Measurements from ENCODE around the gene COL8A2.

Gene COL8A2

GRCh38 chr1:36157115-36157903 lies 32.3 kb upstream of the COL8A2 start:
- no peak for DNase-seq

GRCh38 chr1:36156329-36157114 lies 31.5 kb upstream of the COL8A2 start:
- peak; percentile 18 for DNase-seq

- peak; percentile 32 for DNase-seq
These were observed 30.6 kb upstream of the COL8A2 start, which contains the start of gene MAP7D1 for GRCh38 chr1:36155408-36156328. MAP7D1 (plus strand) TSS chr1:36156160; CDS start chr1:36156418, 258 bp downstream.

GRCh38 chr1:36154765-36155407 lies 29.9 kb upstream of the COL8A2 start:
- no peak for DNase-seq

- no peak for DNase-seq
These were observed 29.3 kb upstream of the COL8A2 start for GRCh38 chr1:36154335-36154734.

- no peak for DNase-seq
These were observed 28.5 kb upstream of the COL8A2 start for GRCh38 chr1:36153476-36153875.

GRCh38 chr1:36151845-36152203 lies 26.8 kb upstream of the COL8A2 start:
- DNase-seq: no peak

- DNase-seq: no peak
These were observed 26.3 kb upstream of the COL8A2 start for GRCh38 chr1:36151134-36151844.

- DNase-seq: peak; percentile 77
These were observed 25.5 kb upstream of the COL8A2 start for GRCh38 chr1:36150296-36151133.

- DNase-seq: no peak
These were observed 24.9 kb upstream of the COL8A2 start for GRCh38 chr1:36149973-36150295.

GRCh38 chr1:36149237-36149972 lies 24.4 kb upstream of the COL8A2 start, which contains the start of gene TRAPPC3:
TRAPPC3 (minus strand) TSS chr1:36149486; CDS start chr1:36149378, 108 bp downstream.
- peak; percentile 98 for DNase-seq

GRCh38 chr1:36148821-36149236 lies 23.8 kb upstream of the COL8A2 start:
- DNase-seq: no peak

GRCh38 chr1:36144413-36144812 lies 19.4 kb upstream of the COL8A2 start:
- DNase-seq: no peak

- DNase-seq: no peak
These were observed 18.4 kb upstream of the COL8A2 start for GRCh38 chr1:36143424-36143823.

GRCh38 chr1:36142121-36142520 lies 17.1 kb upstream of the COL8A2 start:
- peak; percentile 13 for DNase-seq

- no peak for DNase-seq
These were observed 14.5 kb upstream of the COL8A2 start for GRCh38 chr1:36139521-36139920.

- DNase-seq: peak; percentile 86
These were observed 12.8 kb upstream of the COL8A2 start for GRCh38 chr1:36137776-36138175.

- DNase-seq: no peak
These were observed 12.2 kb upstream of the COL8A2 start for GRCh38 chr1:36137226-36137625.

- DNase-seq: peak; percentile 17
These were observed 11.5 kb upstream of the COL8A2 start for GRCh38 chr1:36136535-36136934.

- DNase-seq: no peak
These were observed 10.8 kb upstream of the COL8A2 start for GRCh38 chr1:36135796-36136195.

All from NCI-H1694 treated with DMSO at 0.1 percent for 48 hours (cell line).